Middle frontal gyrus (tissue), 1 donor: ENCODE measurements around the gene MSI2.

Experiments
- DNase-seq: peaks from one replicate; pipeline ENCODE4 v3.0.0-alpha.2; 2015; ENCODE audit warnings: low spot score; ENCODE audit errors: extremely low spot score

Gene MSI2

GRCh38 chr17:57408071-57408811 is 151.9 kb downstream of the MSI2 start:
- no peak for DNase-seq

DNA sequence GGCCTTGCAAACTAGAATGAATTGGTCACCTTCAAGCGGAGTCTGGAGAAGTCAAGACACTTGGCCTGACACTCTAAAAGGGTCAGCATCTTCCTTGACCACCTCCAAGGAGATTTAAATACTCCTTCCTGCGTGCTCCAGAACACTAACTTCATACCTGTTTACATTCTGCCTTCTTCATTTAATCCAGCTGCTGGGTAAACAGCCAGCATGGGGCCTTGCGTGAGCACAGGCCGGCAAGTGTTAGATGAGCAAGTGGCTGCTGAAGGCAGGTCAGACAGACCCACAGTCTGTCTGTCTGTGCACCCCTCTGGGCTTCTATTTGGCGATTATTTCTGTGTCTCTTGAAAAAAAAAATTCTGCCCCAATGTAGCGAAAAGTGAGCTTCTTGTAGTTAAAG is 153.8 kb downstream of the MSI2 start:
- no peak for DNase-seq

DNA sequence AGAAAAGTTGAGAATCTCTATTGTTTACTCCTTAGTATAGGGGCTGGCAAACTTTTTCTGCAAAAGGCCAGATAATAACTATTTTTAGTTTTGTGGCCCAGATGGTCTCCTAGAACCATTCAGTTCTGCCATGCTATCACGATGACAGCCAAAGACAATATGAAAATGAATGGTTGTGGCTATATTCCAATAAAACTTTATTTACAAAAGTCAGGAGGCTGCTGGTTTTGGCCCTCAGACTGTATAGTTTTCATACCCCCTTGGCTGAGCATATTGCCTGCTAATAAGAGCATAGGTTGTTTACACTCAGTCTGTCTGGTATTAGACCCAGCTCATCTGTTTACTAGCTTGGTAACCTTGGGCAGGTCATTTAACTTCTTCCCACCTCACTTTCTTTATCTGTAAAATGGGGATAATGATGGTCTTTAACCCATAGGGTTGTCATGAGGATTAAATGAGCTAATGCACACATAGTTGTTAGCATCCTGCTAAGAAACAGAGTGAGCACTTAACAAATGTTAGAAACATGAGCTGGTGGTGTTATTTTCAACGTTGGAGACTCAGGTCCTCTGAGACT is 156.3 kb downstream of the MSI2 start:
- no peak for DNase-seq

GRCh38 chr17:57413848-57414651 is 157.7 kb downstream of the MSI2 start:
- DNase-seq: no peak

DNA sequence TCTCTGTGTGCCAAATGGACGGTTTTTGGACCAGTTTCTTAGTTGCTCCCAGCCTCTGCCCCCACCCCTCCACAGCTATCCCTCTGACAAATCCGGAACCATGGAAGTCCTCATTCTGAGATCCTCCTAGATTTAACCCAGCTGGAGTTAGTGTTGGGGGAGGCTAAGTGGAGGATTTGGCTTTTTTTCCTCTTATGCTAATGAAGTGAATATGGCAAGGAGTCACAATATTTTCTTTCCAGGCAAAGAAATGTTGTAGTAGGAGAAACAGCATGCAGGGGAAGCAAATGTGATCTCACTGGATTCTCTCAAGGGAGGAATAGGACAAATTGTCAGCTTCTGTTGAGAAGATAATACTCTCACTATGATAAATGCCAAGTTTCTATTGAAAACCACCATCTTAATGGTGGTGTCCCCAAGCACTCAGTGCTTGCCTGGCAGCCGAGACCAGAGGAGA is 159.5 kb downstream of the MSI2 start:
- no peak for DNase-seq

GRCh38 chr17:57416369-57416768 is 160.0 kb downstream of the MSI2 start:
- DNase-seq: no peak

- no peak for DNase-seq
Measured at GRCh38 chr17:57417956-57418355, 161.6 kb downstream of the MSI2 start.

GRCh38 chr17:57418463-57419246 is 162.3 kb downstream of the MSI2 start:
- DNase-seq: no peak

- DNase-seq: no peak
Measured at GRCh38 chr17:57419940-57420550, 163.7 kb downstream of the MSI2 start.

GRCh38 chr17:57420734-57421717 is 164.7 kb downstream of the MSI2 start:
- DNase-seq: no peak

DNA sequence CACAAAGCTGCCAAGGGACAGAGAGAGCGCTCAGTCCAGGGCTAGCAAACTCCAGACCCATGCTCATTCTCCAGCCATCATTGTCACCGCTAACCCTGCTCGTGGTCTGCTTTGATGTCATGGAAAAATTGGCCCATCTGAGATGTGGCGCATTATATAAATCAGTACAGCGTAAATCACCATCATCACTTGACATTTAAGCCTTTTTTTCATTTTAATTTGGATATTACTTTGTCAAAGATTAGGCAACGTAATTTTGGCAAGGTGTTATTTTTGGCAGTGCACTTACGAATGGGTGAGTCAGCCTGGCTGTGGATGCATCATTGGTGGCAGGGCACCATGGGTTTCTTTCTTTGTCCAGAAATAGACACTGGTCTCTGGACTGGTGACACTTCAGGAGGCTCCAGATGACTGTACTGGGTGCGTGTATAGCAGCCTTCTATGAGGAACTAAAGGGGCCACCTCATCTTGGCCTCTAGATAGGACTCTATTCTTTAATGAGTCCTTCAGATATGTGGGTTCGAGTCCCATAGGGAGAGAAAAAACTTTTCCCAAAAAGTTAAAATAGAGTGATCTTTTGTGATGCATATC is 166.3 kb downstream of the MSI2 start:
- no peak for DNase-seq

GRCh38 chr17:57423541-57423940 is 167.2 kb downstream of the MSI2 start:
- DNase-seq: no peak

- DNase-seq: no peak
Measured at GRCh38 chr17:57424273-57424672, 167.9 kb downstream of the MSI2 start.

DNA sequence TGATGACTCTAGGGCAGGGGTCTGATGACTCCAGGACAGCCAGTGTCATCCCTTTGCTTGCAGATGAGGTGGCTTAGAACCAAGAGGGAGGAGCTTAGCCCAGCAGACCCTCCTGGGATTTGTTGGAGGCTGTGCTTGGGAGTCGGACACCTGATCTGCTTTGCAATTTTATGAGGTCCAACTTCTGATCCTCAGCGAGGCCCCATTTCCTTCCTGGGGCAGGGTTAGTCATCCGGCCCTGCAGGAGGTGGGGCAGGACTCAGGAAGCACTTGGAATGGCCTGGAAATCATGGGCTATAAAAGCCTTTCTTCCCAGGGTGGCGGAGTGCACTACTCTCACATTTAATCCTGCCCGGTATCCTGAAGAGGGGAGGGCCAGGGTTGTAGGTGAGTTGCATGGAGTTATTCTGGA is 168.5 kb downstream of the MSI2 start:
- no peak for DNase-seq

DNA sequence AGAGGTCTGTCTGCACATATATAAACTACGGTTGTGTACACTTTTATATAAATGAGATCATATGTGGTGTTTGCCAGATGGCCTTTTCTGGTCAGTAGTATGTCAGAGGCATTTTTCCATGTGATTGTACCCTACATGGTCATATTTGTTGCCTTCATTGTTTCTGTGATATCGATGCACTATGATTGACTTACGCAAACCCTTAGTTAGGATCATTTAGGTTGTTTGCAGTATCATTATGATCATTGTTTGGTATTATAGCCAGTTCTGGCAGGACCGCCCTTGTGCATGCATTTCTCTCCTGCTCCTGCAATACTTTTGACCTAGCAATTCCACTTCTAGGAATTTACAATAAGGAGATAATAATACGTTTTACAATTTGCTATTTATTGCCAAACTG is 169.1 kb downstream of the MSI2 start:
- no peak for DNase-seq

- DNase-seq: no peak
Measured at GRCh38 chr17:57425903-57426880, 169.9 kb downstream of the MSI2 start.

DNA sequence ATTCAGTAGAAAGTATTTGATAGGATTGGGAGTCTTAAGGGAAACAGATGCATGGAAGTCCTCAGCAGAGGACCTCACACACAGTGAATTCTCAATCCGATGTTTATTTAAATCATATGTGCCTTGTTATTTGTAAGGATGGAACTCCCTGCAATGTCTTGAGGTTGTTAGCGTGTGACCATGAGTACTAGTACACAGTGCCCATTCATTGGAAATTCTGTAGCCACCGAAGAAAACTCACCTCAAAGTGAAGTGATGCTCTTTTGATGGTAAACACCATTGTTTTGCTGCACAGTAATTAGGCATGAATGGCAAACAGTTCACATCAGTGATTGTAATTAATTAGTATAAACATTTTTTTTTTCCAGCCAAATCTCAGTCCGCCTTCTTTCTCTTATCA is 173.6 kb downstream of the MSI2 start:
- no peak for DNase-seq

- no peak for DNase-seq
Measured at GRCh38 chr17:57431415-57431814, 175.1 kb downstream of the MSI2 start.
